Naive B cell (primary cell): ENCODE results near the gene ACOT13. TPM values are rescaled to one million over a fixed set of nuclear protein-coding genes. Genes with fewer than 3 reads are reported as not detected.
"Not testable (repeated sequence)": the region's sequence is repeated elsewhere in the genome, so short reads cannot be mapped to it uniquely, and the experiment has no call there.

Source experiments
- ATAC-seq, 2 donors: fragments of 150-1000 bp; cut with Tn5 transposase; 2 replicates each; pipeline ENCODE4 v1.10.0; 2021; ENCODE audit warnings: low read depth in 2 of 2, mild to moderate bottlenecking in 2 of 2, moderate library complexity in 2 of 2
- DNase-seq: peaks from one replicate; pipeline ENCODE4 v3.0.0; 2022
- H3K27ac Mint-ChIP-seq, 6 donors: one replicate each; pipeline ENCODE4 v1.8.0; 2020 to 2022; ENCODE audit warnings: mild to moderate bottlenecking in 6 of 6, mixed read lengths in 6 of 6, moderate library complexity in 5 of 6, inconsistent platforms in 2 of 6
- H3K27me3 Mint-ChIP-seq, 3 donors: one replicate each; pipeline ENCODE4 v1.8.0; 2021 to 2022; ENCODE audit warnings: mixed read lengths in 3 of 3, mild to moderate bottlenecking in 1 of 3
- H3K36me3 Mint-ChIP-seq, 2 donors: one replicate each; pipeline ENCODE4 v1.8.0; 2020 to 2022; ENCODE audit warnings: mixed read lengths in 2 of 2, inconsistent platforms in 1 of 2, mild to moderate bottlenecking in 1 of 2
- H3K4me1 Mint-ChIP-seq, 3 donors: one replicate each; pipeline ENCODE4 v1.8.0; 2020 to 2022; ENCODE audit warnings: mixed read lengths in 3 of 3, inconsistent platforms in 1 of 3, mild to moderate bottlenecking in 1 of 3, moderate library complexity in 1 of 3
- H3K4me3 Mint-ChIP-seq, 8 donors: one replicate each; pipeline ENCODE4 v1.8.0; 2020 to 2022; ENCODE audit warnings: mild to moderate bottlenecking in 8 of 8, mixed read lengths in 8 of 8, moderate library complexity in 8 of 8, inconsistent platforms in 2 of 8
- H3K9me3 Mint-ChIP-seq, 7 donors: one replicate each; pipeline ENCODE4 v1.8.0; 2020 to 2022; ENCODE audit warnings: mixed read lengths in 7 of 7, mild to moderate bottlenecking in 5 of 7, inconsistent platforms in 2 of 7, moderate library complexity in 1 of 7
- polyA plus RNA-seq, 6 donors: library from polyadenylated mRNA; unstranded; fragments of 300-500 nt; fragmentation: Illumina TruSeq; gene quantifications; one replicate each; pipeline ENCODE4 v1.2.3, GENCODE V29; 2021; ENCODE audit warnings: low read depth in 6 of 6

The ACOT13 gene
- 10 to 100 TPM in 1 of 6 donors, 1 to 10 TPM in 5; 4.0 to 10.8 (median 9.1) TPM for polyA plus RNA-seq

DNA sequence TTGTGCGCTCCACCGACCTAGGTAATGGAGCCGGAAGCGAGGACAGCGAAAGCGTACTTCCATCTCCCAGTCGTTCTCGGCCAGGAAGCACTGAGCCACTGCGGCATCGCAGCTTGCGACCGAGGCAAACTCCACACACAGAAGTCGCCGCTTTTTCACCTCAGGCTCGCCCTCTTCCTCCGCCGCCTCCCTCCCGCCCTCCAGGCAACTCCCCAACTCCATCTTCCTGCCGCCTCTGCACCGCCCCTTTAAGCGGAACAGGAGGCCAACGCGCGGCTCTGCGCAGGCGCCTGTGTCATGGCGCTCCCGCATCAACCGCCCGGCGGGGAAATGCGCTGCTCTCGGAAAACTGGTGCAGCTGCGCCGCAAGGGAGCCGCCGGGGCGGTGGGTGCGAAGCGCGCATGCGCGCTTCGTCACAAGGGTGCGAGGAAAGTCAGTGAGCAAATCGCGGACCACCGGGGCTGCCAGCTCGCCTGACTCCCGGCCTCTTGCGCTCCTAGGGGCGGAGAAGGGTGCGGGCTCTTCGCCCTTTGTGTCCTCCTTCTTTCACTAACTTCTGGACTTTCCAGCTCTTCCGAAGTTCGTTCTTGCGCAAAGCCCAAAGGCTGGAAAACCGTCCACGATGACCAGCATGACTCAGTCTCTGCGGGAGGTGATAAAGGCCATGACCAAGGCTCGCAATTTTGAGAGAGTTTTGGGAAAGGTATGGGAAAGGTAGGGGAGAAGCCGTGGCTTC lies at the start of gene ACOT13, which contains the start of gene TDP2:
Gene ACOT13, plus strand, starts transcription at position 437 of the 737 bp plus-strand sequence. Its CDS starts 187 bp downstream, at position 624.
Gene TDP2, minus strand, starts transcription at position 259 of the 737 bp plus-strand sequence. Its CDS starts 37 bp downstream, at position 222.
- peak; percentile 92 to 93 for ATAC-seq
- peak; percentile 93 for DNase-seq
- H3K4me1 Mint-ChIP-seq: peaks cover 35 to 56% (median 37%) of the 10 kb centered on the region in 3 donors
- H3K9me3 Mint-ChIP-seq: peaks cover 0 to 13% (median 8%) of the 10 kb centered on the region in 7 donors
- H3K27ac Mint-ChIP-seq: peak within 1 kb of the TSS; percentile 91 to 99 (median 98)
- no peaks in the 10 kb centered on the region for H3K27me3 Mint-ChIP-seq
- H3K4me3 Mint-ChIP-seq: peak within 1 kb of the TSS; percentile 94 to 100 (median 98)
- H3K36me3 Mint-ChIP-seq: peaks cover 6 to 16% of the 10 kb centered on the region in 2 donors

DNA sequence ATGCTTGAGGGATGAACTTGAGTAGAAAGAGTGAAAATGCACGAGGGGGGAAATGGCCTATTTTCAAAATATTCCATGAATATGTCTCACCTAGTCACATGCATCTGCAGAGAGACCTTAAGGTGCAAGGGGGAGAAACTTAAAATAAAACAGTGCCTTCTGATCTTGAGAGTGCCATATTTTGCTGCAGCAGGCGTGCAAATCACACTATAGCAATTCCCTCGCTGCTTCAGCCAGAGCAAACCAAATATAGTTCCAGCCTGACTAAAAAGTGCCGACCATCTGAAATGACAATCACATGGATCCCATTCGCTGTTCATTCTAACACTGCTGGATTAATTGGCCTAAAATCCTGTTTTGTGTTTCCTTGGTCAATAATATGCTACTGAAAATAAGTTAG lies 47.2 kb upstream of the ACOT13 start:
- Mint-ChIP-seq H3K36me3 (no peaks in the 10 kb centered on the region), H3K4me3 (no peak overlapping the region), H3K4me1 (no peaks in the 10 kb centered on the region), H3K27me3 (peaks cover 0 to 5% (median 0%) of the 10 kb centered on the region in 3 donors), H3K27ac (no peak overlapping the region), H3K9me3 (no peaks in the 10 kb centered on the region)
- ATAC-seq (no peak), DNase-seq (no peak)

DNA sequence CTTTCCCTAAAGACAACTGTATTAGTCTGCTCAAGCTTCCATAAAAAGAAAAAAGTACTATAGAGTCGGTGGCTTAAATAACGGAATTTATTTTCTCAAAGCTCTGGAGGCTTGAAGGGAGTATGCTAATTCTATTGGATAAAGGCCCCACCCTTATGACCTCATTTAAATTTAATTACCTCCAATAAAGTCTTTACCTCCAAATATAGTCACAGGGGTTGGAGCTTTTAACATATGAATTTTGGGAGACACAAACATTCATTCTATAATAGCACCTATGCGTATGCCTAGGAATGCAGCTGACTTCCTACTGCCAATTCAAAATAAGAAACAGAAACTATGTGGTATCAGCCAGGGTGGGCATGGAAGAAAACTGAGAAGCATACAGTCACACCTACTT lies 46.2 kb upstream of the ACOT13 start:
- no peak for ATAC-seq
- H3K4me3 Mint-ChIP-seq: no peak overlapping the region
- no peak for DNase-seq
- no peaks in the 10 kb centered on the region for H3K4me1 Mint-ChIP-seq
- H3K27ac Mint-ChIP-seq: no peak overlapping the region
- no peaks in the 10 kb centered on the region for H3K36me3 Mint-ChIP-seq
- no peaks in the 10 kb centered on the region for H3K9me3 Mint-ChIP-seq
- peaks cover 0 to 6% (median 0%) of the 10 kb centered on the region in 3 donors for H3K27me3 Mint-ChIP-seq

DNA sequence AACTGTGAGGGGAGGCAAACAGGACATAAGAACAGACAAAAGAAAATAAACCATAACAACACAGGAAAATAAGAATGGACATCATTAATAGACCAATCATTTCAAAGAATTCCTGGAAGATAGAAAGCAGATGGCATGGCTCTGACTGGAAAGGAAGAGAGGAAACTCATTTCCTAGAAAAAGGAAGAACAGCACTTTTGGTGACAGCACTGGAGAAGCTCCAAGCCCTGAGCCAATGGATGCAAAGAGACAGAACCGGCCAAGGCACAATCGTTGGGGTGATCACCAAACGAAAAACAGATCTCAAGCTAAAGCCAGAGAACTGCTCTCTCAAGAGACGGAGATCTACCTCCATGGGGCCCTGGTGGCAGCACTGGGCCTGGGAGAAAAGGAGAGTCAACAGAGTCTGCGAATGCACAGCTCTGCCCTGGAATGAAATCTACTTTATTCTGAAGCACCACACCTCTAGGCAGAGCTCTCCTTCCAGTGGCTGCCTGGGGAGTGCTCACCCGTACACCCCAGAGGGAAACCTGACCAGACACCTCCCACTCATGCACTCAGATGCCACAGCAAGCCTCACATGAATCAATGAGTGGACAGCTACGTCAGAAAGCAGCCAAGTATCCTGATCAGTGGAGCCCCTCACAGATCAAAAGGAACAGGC lies 45.1 kb upstream of the ACOT13 start:
- H3K36me3 Mint-ChIP-seq: no peaks in the 10 kb centered on the region
- H3K4me1 Mint-ChIP-seq: no peaks in the 10 kb centered on the region
- no peak for ATAC-seq
- H3K9me3 Mint-ChIP-seq: no peaks in the 10 kb centered on the region
- DNase-seq: no peak
- peak overlapping the region in 1 of 6 donors; percentile 12 for H3K27ac Mint-ChIP-seq
- H3K4me3 Mint-ChIP-seq: no peak overlapping the region
- peaks cover 0 to 7% (median 6%) of the 10 kb centered on the region in 3 donors for H3K27me3 Mint-ChIP-seq

DNA sequence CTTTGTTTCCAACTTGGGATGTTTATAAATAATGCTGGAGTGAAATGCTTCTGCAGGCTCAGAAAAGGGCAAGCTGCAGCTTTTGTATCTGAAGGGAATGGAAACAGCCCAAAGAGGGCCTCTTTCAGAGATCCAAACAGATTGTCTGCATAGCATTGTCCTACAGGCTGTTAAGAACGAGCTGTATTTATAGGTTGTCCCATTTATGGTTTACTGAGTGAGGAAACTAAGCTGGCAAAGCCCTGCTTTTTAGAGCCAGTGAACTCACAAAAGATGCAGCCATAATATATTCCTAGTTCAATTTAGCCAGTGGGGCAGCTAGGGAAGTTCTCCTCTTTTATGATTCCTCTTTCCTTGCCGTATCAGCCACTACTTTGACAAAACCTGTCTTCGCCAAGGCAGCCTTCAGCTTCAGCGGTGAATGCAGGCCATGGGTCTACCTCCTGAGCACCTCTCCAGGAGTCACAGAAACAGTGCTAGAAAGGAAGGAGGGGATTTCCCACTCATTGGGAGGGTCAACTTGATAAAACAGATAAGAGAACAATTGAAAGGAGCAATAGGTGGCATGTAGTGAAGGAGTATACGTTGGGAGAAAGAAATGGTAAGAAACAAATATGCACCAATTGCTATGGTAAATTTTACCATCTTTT lies 35.9 kb upstream of the ACOT13 start:
- ATAC-seq (no peak), DNase-seq (no peak)
- peaks cover 0 to 5% (median 0%) of the 10 kb centered on the region in 7 donors for H3K9me3 Mint-ChIP-seq
- peaks cover 10 to 19% (median 15%) of the 10 kb centered on the region in 3 donors for H3K27me3 Mint-ChIP-seq
- H3K36me3 Mint-ChIP-seq: no peaks in the 10 kb centered on the region
- H3K27ac Mint-ChIP-seq: no peak overlapping the region
- H3K4me1 Mint-ChIP-seq: no peaks in the 10 kb centered on the region
- no peak overlapping the region for H3K4me3 Mint-ChIP-seq

DNA sequence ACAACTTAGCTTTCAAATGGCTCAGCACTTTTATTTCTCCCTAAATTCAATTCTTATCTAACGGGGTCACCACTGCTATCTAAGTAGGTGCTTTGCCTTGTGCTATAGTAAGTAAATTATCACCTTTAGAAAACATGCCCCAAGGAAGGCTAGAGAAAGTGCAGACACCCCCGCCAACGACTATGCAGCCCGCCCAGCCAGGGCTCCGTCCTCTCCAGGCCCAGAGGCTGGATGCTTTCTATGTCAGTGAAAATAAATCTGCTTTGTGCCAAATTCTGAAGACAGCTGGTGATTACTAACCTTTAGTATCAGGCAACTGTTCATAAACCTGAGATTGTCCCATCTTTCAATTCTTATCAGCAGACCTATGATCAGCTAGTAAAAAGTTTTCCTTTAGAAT lies 35.2 kb upstream of the ACOT13 start:
- H3K36me3 Mint-ChIP-seq: no peaks in the 10 kb centered on the region
- DNase-seq (no peak), ATAC-seq (no peak)
- H3K4me3 Mint-ChIP-seq: no peak overlapping the region
- peaks cover 0 to 7% (median 0%) of the 10 kb centered on the region in 7 donors for H3K9me3 Mint-ChIP-seq
- H3K27me3 Mint-ChIP-seq: peaks cover 10 to 20% (median 19%) of the 10 kb centered on the region in 3 donors
- H3K4me1 Mint-ChIP-seq: no peaks in the 10 kb centered on the region
- H3K27ac Mint-ChIP-seq: no peak overlapping the region

DNA sequence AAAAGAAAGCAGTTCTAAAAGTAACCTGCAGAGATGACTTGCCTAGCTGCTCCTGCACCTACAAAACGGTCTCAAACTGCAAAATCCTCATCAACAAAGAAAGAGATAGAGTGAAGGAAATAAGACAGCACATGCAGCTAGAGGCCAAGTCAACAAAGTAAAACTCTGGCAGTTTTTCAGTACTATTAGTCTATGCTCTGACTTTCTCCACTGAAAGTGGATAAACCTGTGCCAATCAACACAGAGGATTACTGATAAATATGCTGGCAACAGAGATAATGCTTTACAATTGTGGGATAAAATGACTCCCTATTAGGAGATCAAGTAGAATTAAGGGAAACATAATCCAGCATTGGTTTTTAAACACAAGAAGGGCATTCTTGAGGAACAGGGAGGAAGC lies 34.3 kb upstream of the ACOT13 start:
- DNase-seq (no peak), ATAC-seq (no peak)
- peaks cover 10 to 23% (median 19%) of the 10 kb centered on the region in 3 donors for H3K27me3 Mint-ChIP-seq
- H3K9me3 Mint-ChIP-seq: peaks cover 0 to 11% (median 0%) of the 10 kb centered on the region in 7 donors
- no peak overlapping the region for H3K27ac Mint-ChIP-seq
- no peaks in the 10 kb centered on the region for H3K36me3 Mint-ChIP-seq
- no peak overlapping the region for H3K4me3 Mint-ChIP-seq
- no peaks in the 10 kb centered on the region for H3K4me1 Mint-ChIP-seq

DNA sequence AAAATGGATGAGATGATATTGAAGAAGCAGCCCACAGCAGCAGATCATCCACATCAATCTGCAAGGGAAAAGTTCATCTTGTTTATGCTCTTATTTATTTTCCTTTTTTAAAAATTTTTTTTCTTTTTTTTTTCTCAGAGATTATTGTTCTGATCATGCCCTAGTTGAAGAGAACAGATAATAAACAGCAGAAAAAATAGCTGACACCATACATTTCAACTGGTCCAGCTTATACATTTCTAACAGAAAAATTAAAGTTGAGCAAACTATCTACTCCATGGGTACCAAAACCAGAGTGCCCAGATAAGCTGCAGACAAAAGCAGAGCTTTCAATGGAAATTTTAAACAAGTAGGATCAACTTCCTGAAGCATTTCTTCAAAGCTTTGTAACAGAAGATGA lies 30.2 kb upstream of the ACOT13 start:
- Mint-ChIP-seq H3K4me1 (no peaks in the 10 kb centered on the region), H3K27me3 (peaks cover 25 to 34% (median 29%) of the 10 kb centered on the region in 3 donors), H3K4me3 (no peak overlapping the region), H3K27ac (no peak overlapping the region), H3K9me3 (peaks cover 0 to 15% (median 4%) of the 10 kb centered on the region in 7 donors), H3K36me3 (no peaks in the 10 kb centered on the region)
- ATAC-seq (no peak), DNase-seq (no peak)

DNA sequence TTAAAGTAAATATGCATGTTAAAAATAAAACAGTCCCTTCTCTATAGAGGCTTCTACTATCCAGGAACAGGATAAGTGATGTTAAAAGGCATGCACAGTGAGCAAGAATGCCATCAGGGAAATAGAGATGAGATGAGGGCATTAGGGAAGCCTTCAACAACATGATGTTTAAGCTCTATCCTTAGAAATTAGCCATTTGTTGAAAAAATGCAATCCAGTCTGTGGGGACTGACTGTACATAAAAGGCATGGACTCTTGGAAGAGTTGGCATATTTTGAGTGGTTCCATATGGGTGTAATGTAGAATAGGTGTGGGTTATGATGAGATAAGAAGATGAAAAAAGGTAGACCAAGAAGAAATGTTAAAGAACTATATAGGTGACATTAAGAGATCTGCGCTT lies 26.7 kb upstream of the ACOT13 start:
- Mint-ChIP-seq H3K27me3 (peaks cover 16 to 24% (median 19%) of the 10 kb centered on the region in 3 donors), H3K27ac (no peak overlapping the region), H3K36me3 (no peaks in the 10 kb centered on the region), H3K9me3 (peaks cover 0 to 15% (median 2%) of the 10 kb centered on the region in 7 donors), H3K4me1 (peaks cover 2 to 3% (median 3%) of the 10 kb centered on the region in 3 donors), H3K4me3 (no peak overlapping the region)
- ATAC-seq (no peak), DNase-seq (no peak)

DNA sequence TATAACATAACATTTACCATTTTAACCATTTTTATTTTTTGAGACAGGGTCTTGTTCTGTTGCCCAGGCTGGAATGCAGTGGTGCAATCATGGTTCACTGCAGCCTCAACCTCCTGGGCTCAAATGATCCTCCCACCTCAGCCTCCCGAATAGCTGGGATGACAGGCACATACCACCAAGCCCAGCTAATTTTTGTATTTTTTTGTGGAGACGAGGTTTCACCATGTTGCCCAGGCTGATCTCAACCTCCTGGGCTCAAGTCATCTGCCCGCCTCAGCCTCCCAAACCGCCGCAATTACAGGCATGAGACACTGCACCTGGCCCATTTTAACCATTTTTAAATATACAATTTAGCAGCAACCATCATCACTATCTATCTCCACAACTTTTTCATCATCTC lies 26.2 kb upstream of the ACOT13 start:
- not testable (repeated sequence) for H3K4me1 Mint-ChIP-seq, DNase-seq, ATAC-seq, H3K4me3 Mint-ChIP-seq, H3K36me3 Mint-ChIP-seq
- H3K9me3 Mint-ChIP-seq: peaks cover 0 to 15% (median 2%) of the 10 kb centered on the region in 7 donors
- H3K27me3 Mint-ChIP-seq: peaks cover 16 to 26% (median 18%) of the 10 kb centered on the region in 3 donors
- H3K27ac Mint-ChIP-seq: peak overlapping the region in 1 of 6 donors; percentile 65

DNA sequence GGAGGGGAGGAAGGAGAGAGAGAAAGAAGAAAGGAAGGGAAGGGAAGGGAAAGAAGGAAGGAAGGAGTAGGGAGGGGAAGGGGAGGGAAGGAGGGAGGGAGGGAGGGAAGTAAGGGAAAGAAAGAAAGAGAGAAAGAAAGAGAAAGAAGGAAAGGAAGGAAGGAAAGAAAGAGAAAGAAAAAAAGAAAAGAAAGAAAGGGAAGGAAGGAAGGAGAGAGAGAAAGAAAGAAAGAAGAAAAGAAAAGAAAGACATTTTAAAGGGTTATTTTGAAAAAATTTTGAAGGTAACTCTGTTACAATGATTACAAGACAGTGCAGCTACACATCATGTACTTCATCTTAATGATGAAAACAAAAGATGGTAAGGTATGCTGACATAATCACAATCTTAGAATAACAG lies 24.8 kb upstream of the ACOT13 start:
- Mint-ChIP-seq H3K27me3 (peaks cover 11 to 17% (median 16%) of the 10 kb centered on the region in 3 donors), H3K27ac (peak overlapping the region in 1 of 6 donors; percentile 72), H3K4me3 (no peak overlapping the region)

DNA sequence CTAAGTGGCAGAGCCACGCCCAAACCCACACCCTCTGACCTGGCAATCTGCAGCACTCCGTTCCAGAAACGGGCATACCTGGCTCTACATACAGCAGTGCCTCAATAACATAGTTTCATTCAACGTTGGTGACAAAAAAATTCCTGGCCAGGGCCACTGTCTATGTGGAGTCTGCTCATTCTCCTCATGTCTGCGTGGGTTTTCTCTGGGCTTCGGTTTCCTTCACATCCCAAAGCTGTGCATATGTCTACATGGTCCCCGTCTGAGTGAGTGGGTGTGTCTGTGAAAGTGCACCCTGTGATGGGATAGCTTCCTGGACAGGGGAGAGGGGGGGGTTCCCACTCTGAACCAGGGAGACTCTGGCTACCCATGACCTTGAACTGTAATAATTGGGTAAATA lies 23.0 kb upstream of the ACOT13 start:
- Mint-ChIP-seq H3K27me3 (peaks cover 11 to 17% (median 16%) of the 10 kb centered on the region in 3 donors), H3K4me3 (no peak overlapping the region), H3K36me3 (no peaks in the 10 kb centered on the region), H3K4me1 (peaks cover 14 to 19% (median 17%) of the 10 kb centered on the region in 3 donors), H3K9me3 (peaks cover 0 to 6% (median 0%) of the 10 kb centered on the region in 7 donors), H3K27ac (peak overlapping the region in 1 of 6 donors; percentile 37)
- ATAC-seq (no peak), DNase-seq (no peak)

More for the DNA sequence above, 24.8 kb upstream of the ACOT13 start:
- ATAC-seq (no peak), DNase-seq (no peak)
- Mint-ChIP-seq H3K9me3 (peaks cover 0 to 9% (median 2%) of the 10 kb centered on the region in 7 donors), H3K4me1 (peaks cover 14 to 17% (median 15%) of the 10 kb centered on the region in 3 donors), H3K36me3 (no peaks in the 10 kb centered on the region)

DNA sequence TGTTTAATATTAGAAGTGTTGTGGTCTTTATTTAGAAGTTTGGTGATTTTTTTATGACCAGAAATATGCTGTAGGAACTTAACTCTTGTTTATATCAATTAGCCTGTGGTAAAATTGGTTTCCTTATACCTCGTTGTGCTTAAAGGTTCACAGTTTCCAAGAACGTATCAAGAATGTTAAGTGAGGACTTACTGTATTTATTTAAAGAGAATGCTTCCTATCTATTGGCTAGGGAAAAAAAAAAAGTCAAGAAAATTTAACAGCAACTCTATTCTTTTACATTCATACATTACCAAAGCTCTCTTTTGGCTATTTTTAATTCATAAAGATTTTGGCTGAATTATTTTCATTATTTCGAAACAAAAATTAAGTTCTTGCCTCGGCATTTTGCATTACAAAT lies 22.5 kb upstream of the ACOT13 start:
- H3K4me1 Mint-ChIP-seq: peaks cover 14 to 22% (median 17%) of the 10 kb centered on the region in 3 donors
- H3K4me3 Mint-ChIP-seq: no peak overlapping the region
- no peak overlapping the region for H3K27ac Mint-ChIP-seq
- H3K9me3 Mint-ChIP-seq: peaks cover 0 to 2% (median 0%) of the 10 kb centered on the region in 7 donors
- DNase-seq: no peak
- H3K27me3 Mint-ChIP-seq: peaks cover 11 to 17% (median 16%) of the 10 kb centered on the region in 3 donors
- no peak for ATAC-seq
- H3K36me3 Mint-ChIP-seq: no peaks in the 10 kb centered on the region
